ENCODE results near the gene MED9.

Gene MED9

GRCh38 chr17:17538417-17539391 lies 61.9 kb downstream of the MED9 start:
- no peak for DNase-seq (ENCODE audit: low spot score)

DNA sequence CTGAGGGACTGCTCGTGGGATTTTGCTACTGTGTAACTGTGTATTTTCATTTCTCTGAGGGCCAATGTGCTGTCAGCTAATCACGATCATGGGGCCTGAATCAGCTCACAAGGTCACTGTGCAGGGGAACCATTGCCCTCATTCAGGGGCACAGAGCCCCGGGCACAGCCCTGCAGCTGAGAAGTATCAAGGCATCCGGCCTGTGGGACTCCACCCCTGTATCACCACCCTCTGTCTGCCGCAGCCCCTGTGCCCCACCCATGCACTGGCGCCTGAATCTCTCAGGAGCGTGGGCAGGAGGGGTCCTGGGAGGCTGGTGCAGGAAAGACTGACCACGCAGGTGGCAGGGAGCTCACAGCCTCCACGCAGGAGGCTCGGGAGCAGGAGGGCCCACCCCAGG lies 62.8 kb downstream of the MED9 start:
- no peak for DNase-seq (ENCODE audit: low spot score)

DNA sequence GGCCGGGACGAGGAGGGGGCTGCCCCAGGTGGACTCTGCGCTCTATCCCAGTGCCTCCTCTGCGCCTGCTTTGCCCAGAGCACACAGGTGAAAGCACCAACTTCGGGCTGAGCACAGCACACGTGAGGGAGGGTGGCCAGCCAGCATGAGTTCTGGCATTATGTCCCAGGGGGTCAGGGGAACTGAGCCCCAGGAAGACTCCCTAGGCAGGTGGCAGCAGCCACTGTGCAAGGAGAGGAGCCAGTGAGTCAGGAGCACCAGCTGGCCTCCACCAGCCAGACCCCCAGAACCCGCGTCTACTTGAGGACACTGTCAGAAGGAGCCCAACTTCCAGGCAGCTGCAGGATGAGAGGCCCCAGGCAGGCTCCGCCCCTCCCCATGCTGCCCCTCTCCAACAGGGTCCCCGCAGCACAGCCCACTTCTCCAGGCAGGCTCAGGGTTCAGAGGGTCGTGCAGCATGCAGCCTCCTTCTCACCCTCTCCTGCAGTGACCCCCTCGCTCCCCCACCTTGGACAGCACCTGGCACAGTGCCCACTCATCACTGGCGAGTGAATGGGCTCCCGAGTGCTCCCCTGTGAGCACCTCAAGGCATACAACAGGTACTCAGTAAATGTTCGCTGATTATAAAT lies 63.6 kb downstream of the MED9 start:
- DNase-seq (ENCODE audit: low spot score), result no peak

DNA sequence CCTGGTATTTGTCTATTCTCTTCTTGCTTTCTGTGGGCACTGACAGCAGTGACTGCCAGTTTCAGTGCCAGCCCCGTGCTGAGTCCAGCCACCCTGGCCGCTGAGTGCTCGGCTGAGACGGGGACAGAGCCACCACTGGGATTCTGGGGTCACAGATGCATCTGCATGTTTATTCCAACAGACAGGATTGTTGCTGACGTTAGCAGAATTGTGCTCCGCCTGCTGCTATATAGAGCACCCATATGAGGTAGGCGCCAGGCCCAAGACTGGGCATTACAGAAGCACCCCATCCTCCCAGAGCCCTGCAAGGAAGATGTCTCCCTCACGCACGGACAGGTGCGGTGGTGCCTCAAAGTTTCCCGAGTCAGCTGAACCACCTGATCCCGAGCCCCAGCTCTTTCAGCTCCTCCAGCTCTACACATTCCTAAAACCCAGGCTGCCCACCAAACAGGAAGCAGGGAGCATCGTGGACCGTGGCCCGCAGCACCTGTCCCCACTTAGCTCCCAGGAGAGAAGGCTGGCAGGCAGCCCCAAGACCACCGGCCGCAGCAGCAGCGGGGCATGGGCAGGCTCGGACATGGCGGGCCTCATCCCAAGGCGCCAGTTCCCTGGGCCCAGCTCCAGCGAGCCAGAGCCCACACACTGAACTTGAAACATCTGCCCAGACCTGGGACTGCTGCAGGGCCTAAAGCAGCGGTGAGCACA lies 64.3 kb downstream of the MED9 start:
- DNase-seq (ENCODE audit: low spot score), result no peak

- no peak for DNase-seq (ENCODE audit: low spot score)
Measured at GRCh38 chr17:17541640-17542001, 64.8 kb downstream of the MED9 start.

Data from NAMALWA (cell line).